Activated naive CD8-positive, alpha-beta T cell treated with anti-CD3 and anti-CD28 coated beads for 36 hours (primary cell): ENCODE data around the gene IKZF1. TPM values are rescaled to one million over a fixed set of nuclear protein-coding genes. Genes with fewer than 3 reads are reported as not detected.
A peak's percentile ranks its signal among the peaks of the same experiment; 100 is the strongest.

Experiments
- DNase-seq: peaks from one replicate; pipeline ENCODE4 v3.0.0; 2021
- H3K27ac Mint-ChIP-seq: one replicate; pipeline ENCODE4 v1.8.0; 2022; ENCODE audit warnings: mild to moderate bottlenecking, moderate library complexity, mixed read lengths
- H3K27me3 Mint-ChIP-seq: one replicate; pipeline ENCODE4 v1.8.0; 2022; ENCODE audit warnings: mild to moderate bottlenecking, mixed read lengths
- H3K36me3 Mint-ChIP-seq: one replicate; pipeline ENCODE4 v1.8.0; 2021; ENCODE audit warnings: mild to moderate bottlenecking, mixed read lengths
- H3K4me1 Mint-ChIP-seq: one replicate; pipeline ENCODE4 v1.8.0; 2021; ENCODE audit warnings: mixed read lengths
- H3K4me3 Mint-ChIP-seq: one replicate; pipeline ENCODE4 v1.8.0; 2022; ENCODE audit warnings: mild to moderate bottlenecking, moderate library complexity, mixed read lengths
- H3K9me3 Mint-ChIP-seq: one replicate; pipeline ENCODE4 v1.8.0; 2022; ENCODE audit warnings: mixed read lengths
- total RNA-seq, 2 experiments: library from RNA; stranded (reverse); gene quantifications; one replicate each; pipeline ENCODE4 v1.2.3, GENCODE V29; 2021

IKZF1 gene
- total RNA-seq, 2 experiments from 2014 or later: 220 to 225 TPM

GRCh38 chr7:50422858-50423257, 118.3 kb downstream of the IKZF1 start:
- no peaks in the 10 kb centered on the region for H3K27me3 Mint-ChIP-seq
- H3K36me3 Mint-ChIP-seq: no peaks in the 10 kb centered on the region
- H3K9me3 Mint-ChIP-seq: no peaks in the 10 kb centered on the region
- H3K4me3 Mint-ChIP-seq: no peak overlapping the region
- DNase-seq: no peak
- H3K27ac Mint-ChIP-seq: no peak overlapping the region
- no peaks in the 10 kb centered on the region for H3K4me1 Mint-ChIP-seq

GRCh38 chr7:50423860-50424259, 119.3 kb downstream of the IKZF1 start:
- no peaks in the 10 kb centered on the region for H3K9me3 Mint-ChIP-seq
- H3K27ac Mint-ChIP-seq: no peak overlapping the region
- no peaks in the 10 kb centered on the region for H3K4me1 Mint-ChIP-seq
- no peak for DNase-seq
- no peaks in the 10 kb centered on the region for H3K36me3 Mint-ChIP-seq
- no peaks in the 10 kb centered on the region for H3K27me3 Mint-ChIP-seq
- H3K4me3 Mint-ChIP-seq: no peak overlapping the region

GRCh38 chr7:50425318-50425717, 120.8 kb downstream of the IKZF1 start:
- Mint-ChIP-seq H3K9me3 (no peaks in the 10 kb centered on the region), H3K27me3 (no peaks in the 10 kb centered on the region), H3K4me3 (no peak overlapping the region), H3K36me3 (no peaks in the 10 kb centered on the region), H3K4me1 (no peaks in the 10 kb centered on the region), H3K27ac (no peak overlapping the region)
- no peak for DNase-seq

- H3K27me3 Mint-ChIP-seq: no peaks in the 10 kb centered on the region
- DNase-seq: no peak
- no peaks in the 10 kb centered on the region for H3K36me3 Mint-ChIP-seq
- no peaks in the 10 kb centered on the region for H3K4me1 Mint-ChIP-seq
- H3K9me3 Mint-ChIP-seq: no peaks in the 10 kb centered on the region
- no peak overlapping the region for H3K4me3 Mint-ChIP-seq
- no peak overlapping the region for H3K27ac Mint-ChIP-seq
These were observed 121.9 kb downstream of the IKZF1 start for GRCh38 chr7:50426280-50427045.

GRCh38 chr7:50427518-50427917, 123.0 kb downstream of the IKZF1 start:
- Mint-ChIP-seq H3K27me3 (no peaks in the 10 kb centered on the region), H3K4me1 (no peaks in the 10 kb centered on the region), H3K9me3 (no peaks in the 10 kb centered on the region)

GRCh38 chr7:50428911-50429310, 124.4 kb downstream of the IKZF1 start:
- Mint-ChIP-seq H3K27ac (no peak overlapping the region), H3K9me3 (no peaks in the 10 kb centered on the region), H3K4me3 (no peak overlapping the region), H3K36me3 (no peaks in the 10 kb centered on the region), H3K27me3 (no peaks in the 10 kb centered on the region), H3K4me1 (no peaks in the 10 kb centered on the region)
- DNase-seq: no peak

More at GRCh38 chr7:50427518-50427917, 123.0 kb downstream of the IKZF1 start:
- Mint-ChIP-seq H3K27ac (no peak overlapping the region), H3K36me3 (no peaks in the 10 kb centered on the region), H3K4me3 (no peak overlapping the region)
- no peak for DNase-seq

GRCh38 chr7:50431316-50431715, 126.8 kb downstream of the IKZF1 start:
- DNase-seq: no peak
- Mint-ChIP-seq H3K27ac (no peak overlapping the region), H3K4me1 (no peaks in the 10 kb centered on the region), H3K27me3 (no peaks in the 10 kb centered on the region), H3K4me3 (no peak overlapping the region), H3K9me3 (no peaks in the 10 kb centered on the region), H3K36me3 (no peaks in the 10 kb centered on the region)

GRCh38 chr7:50431722-50432305, 127.3 kb downstream of the IKZF1 start:
- Mint-ChIP-seq H3K27ac (no peak overlapping the region), H3K4me3 (no peak overlapping the region), H3K27me3 (no peaks in the 10 kb centered on the region), H3K36me3 (peaks cover 2% of the 10 kb centered on the region), H3K9me3 (no peaks in the 10 kb centered on the region), H3K4me1 (no peaks in the 10 kb centered on the region)
- DNase-seq: no peak

GRCh38 chr7:50436133-50436806, 131.8 kb downstream of the IKZF1 start:
- H3K9me3 Mint-ChIP-seq: no peaks in the 10 kb centered on the region
- no peak for DNase-seq
- H3K4me1 Mint-ChIP-seq: no peaks in the 10 kb centered on the region
- no peak overlapping the region for H3K4me3 Mint-ChIP-seq
- no peaks in the 10 kb centered on the region for H3K27me3 Mint-ChIP-seq
- H3K27ac Mint-ChIP-seq: no peak overlapping the region
- peaks cover 31% of the 10 kb centered on the region for H3K36me3 Mint-ChIP-seq

- Mint-ChIP-seq H3K4me1 (peaks cover 52% of the 10 kb centered on the region), H3K9me3 (no peaks in the 10 kb centered on the region), H3K27ac (peak overlapping the region; percentile 76), H3K27me3 (no peaks in the 10 kb centered on the region), H3K36me3 (peaks cover 41% of the 10 kb centered on the region), H3K4me3 (peak overlapping the region; percentile 6)
- peak; percentile 22 for DNase-seq
These were observed 142.0 kb downstream of the IKZF1 start for GRCh38 chr7:50446542-50446960.

- Mint-ChIP-seq H3K27me3 (no peaks in the 10 kb centered on the region), H3K4me1 (peaks cover 53% of the 10 kb centered on the region), H3K9me3 (no peaks in the 10 kb centered on the region), H3K27ac (peak overlapping the region; percentile 82), H3K4me3 (peak overlapping the region; percentile 90), H3K36me3 (peaks cover 31% of the 10 kb centered on the region)
- no peak for DNase-seq
These were observed 144.3 kb downstream of the IKZF1 start for GRCh38 chr7:50448823-50449222.

GRCh38 chr7:50449501-50449880, 145.0 kb downstream of the IKZF1 start:
- no peak for DNase-seq
- Mint-ChIP-seq H3K4me1 (peaks cover 49% of the 10 kb centered on the region), H3K9me3 (no peaks in the 10 kb centered on the region), H3K27me3 (no peaks in the 10 kb centered on the region), H3K4me3 (peak overlapping the region; percentile 90), H3K36me3 (peaks cover 25% of the 10 kb centered on the region), H3K27ac (peak overlapping the region; percentile 82)

- peaks cover 45% of the 10 kb centered on the region for H3K4me1 Mint-ChIP-seq
- peaks cover 23% of the 10 kb centered on the region for H3K36me3 Mint-ChIP-seq
- H3K4me3 Mint-ChIP-seq: peak within 1 kb of the TSS; percentile 90
- no peaks in the 10 kb centered on the region for H3K27me3 Mint-ChIP-seq
- DNase-seq: peak; percentile 88
- H3K27ac Mint-ChIP-seq: peak within 1 kb of the TSS; percentile 82
- no peaks in the 10 kb centered on the region for H3K9me3 Mint-ChIP-seq
These were observed 145.5 kb downstream of the IKZF1 start, which contains the start of gene FIGNL1 for GRCh38 chr7:50449881-50450589. Gene FIGNL1, minus strand, starts transcription at chr7:50450350. Its CDS starts 3,063 bp downstream, at chr7:50447287.

- H3K27me3 Mint-ChIP-seq: no peaks in the 10 kb centered on the region
- H3K27ac Mint-ChIP-seq: peak overlapping the region; percentile 82
- H3K4me3 Mint-ChIP-seq: peak overlapping the region; percentile 90
- peaks cover 42% of the 10 kb centered on the region for H3K4me1 Mint-ChIP-seq
- H3K9me3 Mint-ChIP-seq: no peaks in the 10 kb centered on the region
- peaks cover 18% of the 10 kb centered on the region for H3K36me3 Mint-ChIP-seq
- peak; percentile 41 for DNase-seq
These were observed 146.1 kb downstream of the IKZF1 start for GRCh38 chr7:50450590-50451032.
